T-helper 17 cell (primary cell): ENCODE results near the gene BIN2. TPM values are rescaled to one million over a fixed set of nuclear protein-coding genes. Genes with fewer than 3 reads are reported as not detected.

Experiments used
- total RNA-seq, 4 donors: library from RNA in 2 of 4; stranded (reverse) in 2 of 4; gene quantifications; one replicate each; pipeline ENCODE4 v1.2.3 and lab custom pipeline; 2022 to 2026

Gene BIN2
- total RNA-seq, 2 donors from 2014 or later: 216 to 233 TPM

Other genes starting within 250 kb of the BIN2 start
- gene CSRNP2, start 240.6 kb downstream of the BIN2 start, total RNA-seq: 10 to 100 TPM; 19.2 to 19.9 TPM
- gene TFCP2, start 151.0 kb downstream of the BIN2 start, total RNA-seq: 10 to 100 TPM; 15.7 to 20.5 TPM
- 10 to 100 TPM; 22.5 to 32.8 TPM for gene POU6F1, start 106.1 kb downstream of the BIN2 start, total RNA-seq
- 100 to 1,000 TPM; 273 to 335 TPM for gene DAZAP2, start 85.3 kb downstream of the BIN2 start, total RNA-seq
- 1 to 10 TPM; 1.9 to 3.4 TPM for gene SMAGP, start 53.8 kb downstream of the BIN2 start, total RNA-seq
- under 1 TPM in 1 of 2 donors, not detected in 1; 0.50 TPM for gene CELA1, start 22.5 kb upstream of the BIN2 start, total RNA-seq
- gene GALNT6, start 67.2 kb upstream of the BIN2 start, total RNA-seq: 10 to 100 TPM in 1 of 2 donors, 1 to 10 TPM in 1; 7.0 to 12.6 TPM
- gene SLC4A8, start 100.7 kb upstream of the BIN2 start, total RNA-seq: 1 to 10 TPM in 1 of 2 donors, under 1 TPM in 1; 0.83 to 1.6 TPM